ENCODE results near the gene NPM1.
"Not testable (repeated sequence)": the region's sequence is repeated elsewhere in the genome, so short reads cannot be mapped to it uniquely, and the experiment has no call there.

NPM1 gene

DNA sequence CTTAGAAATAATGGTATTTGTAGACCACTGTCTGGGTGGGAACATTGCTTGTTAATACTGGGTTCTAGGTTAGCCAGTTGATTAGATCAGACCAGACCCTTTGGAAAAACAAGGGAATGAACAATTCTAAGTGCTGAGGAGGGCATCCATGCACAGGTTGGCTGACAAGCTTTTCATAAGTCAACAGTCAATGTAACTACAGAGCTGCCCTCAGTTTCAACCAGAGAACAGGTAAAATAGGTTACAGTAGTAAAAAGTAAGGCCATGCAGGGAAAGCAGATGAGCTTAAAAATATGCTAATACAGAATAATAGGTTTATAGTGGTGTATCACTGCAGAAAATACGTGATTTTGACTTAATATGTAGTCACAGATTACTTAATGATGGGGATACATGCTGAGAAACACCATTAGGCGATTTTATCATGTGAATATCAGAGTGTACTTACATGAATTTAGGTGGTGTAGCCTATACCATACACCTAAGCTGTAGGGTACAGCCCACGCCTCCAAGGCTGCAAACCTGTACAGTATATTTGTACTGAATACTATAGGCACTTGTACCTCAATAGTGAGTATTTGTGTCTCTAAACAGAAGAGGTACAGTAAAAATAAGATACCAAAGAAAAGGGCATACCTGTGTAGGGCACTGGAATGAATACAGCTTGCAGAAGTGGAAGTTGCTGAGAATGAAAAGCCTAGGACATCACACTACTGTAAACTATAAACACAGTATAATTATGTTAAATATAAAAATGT, 25.7 kb downstream of the NPM1 start:
- no peak for DNase-seq (ENCODE audit: extremely low spot score)
- TF ChIP-seq SP1 (IDR thresholded peaks at IDR 0.05) (no peak), TARDBP (IDR thresholded peaks at IDR 0.05) (no peak), LEF1 (IDR thresholded peaks at IDR 0.05; ENCODE audit: borderline replicate concordance) (no peak), HDGF (IDR thresholded peaks at IDR 0.05; ENCODE audit: borderline replicate concordance) (no peak), ARNT (IDR thresholded peaks at IDR 0.05) (no peak)
- ChIA-PET CTCF (interaction anchor here (0.6 to 1.3 kb wide), 2 partner anchors 48 to 206 kb away, joined by 4 to 8 read pairs; no protein-coding TSS in a partner anchor), POLR2A (interaction anchor here (1.2 kb wide), 1 partner anchor 25 kb away, joined by 4 read pairs; no protein-coding TSS in a partner anchor)

DNA sequence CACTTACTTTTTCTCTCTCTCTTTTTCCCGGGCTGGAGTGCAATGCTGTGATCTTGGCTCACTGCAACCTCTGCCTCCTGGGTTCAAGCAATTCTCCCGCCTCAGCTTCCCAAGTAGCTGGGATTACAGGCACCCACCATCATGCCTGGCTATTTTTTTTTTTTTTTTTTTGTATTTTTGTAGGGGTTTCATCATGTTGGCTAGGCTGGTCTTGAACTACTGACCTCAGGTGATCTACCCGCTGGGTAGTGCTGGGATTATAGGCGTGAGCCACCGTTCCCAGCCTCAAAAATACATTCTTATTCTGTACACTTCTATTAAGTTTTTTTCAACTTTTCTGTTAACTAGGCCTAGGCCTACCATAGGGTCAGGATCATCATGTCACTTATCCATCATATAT, 26.3 kb downstream of the NPM1 start:
- not testable (repeated sequence) for DNase-seq (ENCODE audit: extremely low spot score)
- ChIA-PET CTCF (interaction anchor here (0.6 kb wide), 1 partner anchor 205 kb away, joined by 8 read pairs; no protein-coding TSS in a partner anchor), POLR2A (interaction anchor here (1.2 kb wide), 1 partner anchor 26 kb away, joined by 4 read pairs; no protein-coding TSS in a partner anchor)

DNA sequence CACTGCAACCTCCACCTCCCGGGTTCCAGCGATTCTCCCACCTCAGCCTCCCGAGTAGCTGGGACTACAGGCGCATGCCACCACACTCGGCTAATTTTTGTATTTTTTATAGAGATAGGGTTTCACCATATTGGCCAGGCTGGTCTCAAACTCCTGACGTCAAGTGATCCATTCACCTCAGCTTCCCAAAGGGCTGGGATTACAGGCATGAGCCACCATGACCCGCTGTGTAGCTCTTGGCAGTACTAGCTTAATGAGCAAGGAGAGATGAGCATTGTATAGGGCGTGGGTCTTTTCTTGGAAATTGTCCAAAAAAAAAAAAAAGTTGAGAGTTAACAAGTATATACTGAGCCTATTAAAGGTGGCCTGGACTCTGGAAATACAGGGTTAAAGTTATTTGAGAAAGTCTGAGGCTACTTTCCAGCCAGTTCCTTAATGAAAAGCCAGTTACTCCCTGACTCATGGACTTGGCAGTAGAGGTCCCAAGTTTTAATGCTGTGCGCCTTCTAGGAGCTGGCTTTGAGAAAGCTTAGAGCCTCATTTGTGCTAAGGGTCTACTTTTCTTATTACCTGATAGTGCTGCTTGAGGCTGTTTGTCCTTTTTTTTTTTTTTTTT, 27.6 kb downstream of the NPM1 start:
- TF ChIP-seq NFRKB (IDR thresholded peaks at IDR 0.05) (no peak), SP1 (IDR thresholded peaks at IDR 0.05) (no peak), FOXA1 (IDR thresholded peaks at IDR 0.05) (no peak), ELF4 (IDR thresholded peaks at IDR 0.05) (no peak), TARDBP (IDR thresholded peaks at IDR 0.05) (no peak), FOXK2 (IDR thresholded peaks at IDR 0.05) (no peak), SUZ12 (IDR thresholded peaks at IDR 0.05) (no peak), L3MBTL2 (conservative IDR thresholded peaks at IDR 0.05) (no peak), HDGF (IDR thresholded peaks at IDR 0.05; ENCODE audit: borderline replicate concordance) (no peak), ARNT (IDR thresholded peaks at IDR 0.05) (no peak), BHLHE40 (IDR thresholded peaks at IDR 0.05; ENCODE audit: borderline replicate concordance) (no peak), LEF1 (IDR thresholded peaks at IDR 0.05; ENCODE audit: borderline replicate concordance) (no peak), FOXM1 (IDR thresholded peaks at IDR 0.05; ENCODE audit: borderline replicate concordance) (no peak), ZNF384 (IDR thresholded peaks at IDR 0.05) (no peak), CTBP1 (IDR thresholded peaks at IDR 0.05; ENCODE audit: borderline replicate concordance) (no peak)
- TF ChIP-seq, protein P1, sequence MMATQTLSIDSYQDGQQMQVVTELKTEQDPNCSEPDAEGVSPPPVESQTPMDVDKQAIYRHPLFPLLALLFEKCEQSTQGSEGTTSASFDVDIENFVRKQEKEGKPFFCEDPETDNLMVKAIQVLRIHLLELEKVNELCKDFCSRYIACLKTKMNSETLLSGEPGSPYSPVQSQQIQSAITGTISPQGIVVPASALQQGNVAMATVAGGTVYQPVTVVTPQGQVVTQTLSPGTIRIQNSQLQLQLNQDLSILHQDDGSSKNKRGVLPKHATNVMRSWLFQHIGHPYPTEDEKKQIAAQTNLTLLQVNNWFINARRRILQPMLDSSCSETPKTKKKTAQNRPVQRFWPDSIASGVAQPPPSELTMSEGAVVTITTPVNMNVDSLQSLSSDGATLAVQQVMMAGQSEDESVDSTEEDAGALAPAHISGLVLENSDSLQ (IDR thresholded peaks at IDR 0.05) = no peak
- no peak for DNase-seq (ENCODE audit: extremely low spot score)
- ChIA-PET POLR2A (no interaction called here), CTCF (interaction anchor here (0.7 to 0.9 kb wide), 2 partner anchors 73 to 113 kb away, joined by 4 to 5 read pairs; no protein-coding TSS in a partner anchor)

DNA sequence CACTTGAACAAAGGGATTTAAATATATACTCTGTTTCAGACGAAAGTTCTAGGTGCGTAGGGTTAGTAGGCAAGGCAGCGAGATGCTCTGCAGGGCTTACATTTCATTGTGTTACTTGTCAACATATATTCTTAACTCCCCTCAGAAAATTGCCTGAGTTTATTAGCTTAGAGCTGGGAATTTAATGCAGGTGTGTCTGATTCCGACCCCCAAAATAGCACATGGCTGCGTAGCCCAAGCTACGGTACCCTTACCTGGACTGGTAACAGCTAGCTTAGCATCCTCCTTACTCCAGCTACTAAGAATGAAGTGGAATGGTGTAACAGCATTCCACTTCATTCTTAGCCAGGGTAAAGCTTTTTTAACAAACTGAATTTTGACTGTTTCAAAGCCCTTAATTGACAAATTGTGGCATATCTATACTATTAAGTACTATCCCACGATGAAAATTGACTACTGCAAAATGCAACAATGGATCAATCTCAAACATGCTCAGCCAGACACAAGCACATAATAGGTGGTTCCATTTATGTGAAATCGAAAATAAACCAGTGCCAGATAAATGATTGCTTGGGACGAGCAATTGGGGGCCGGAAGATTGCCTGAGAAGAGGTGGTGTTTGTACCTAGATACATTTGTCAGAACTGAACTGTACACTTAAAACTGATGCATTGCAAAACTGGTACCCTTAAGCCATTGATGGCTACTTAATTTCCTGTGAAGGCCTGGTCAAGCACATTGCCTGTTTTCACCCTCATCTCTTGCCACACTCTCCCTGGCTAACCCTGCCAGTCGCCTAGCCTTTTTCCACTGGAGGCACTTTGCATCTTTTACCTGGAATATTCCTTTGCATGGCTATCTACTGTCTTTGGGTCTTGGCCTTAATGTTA, 28.8 kb downstream of the NPM1 start:
- ChIA-PET CTCF (no interaction called here), POLR2A (no interaction called here)
- no peak for DNase-seq (ENCODE audit: extremely low spot score)
- TF ChIP-seq CTBP1 (IDR thresholded peaks at IDR 0.05; ENCODE audit: borderline replicate concordance) (no peak), HDGF (IDR thresholded peaks at IDR 0.05; ENCODE audit: borderline replicate concordance) (no peak), FOXA1 (IDR thresholded peaks at IDR 0.05) (no peak)

DNA sequence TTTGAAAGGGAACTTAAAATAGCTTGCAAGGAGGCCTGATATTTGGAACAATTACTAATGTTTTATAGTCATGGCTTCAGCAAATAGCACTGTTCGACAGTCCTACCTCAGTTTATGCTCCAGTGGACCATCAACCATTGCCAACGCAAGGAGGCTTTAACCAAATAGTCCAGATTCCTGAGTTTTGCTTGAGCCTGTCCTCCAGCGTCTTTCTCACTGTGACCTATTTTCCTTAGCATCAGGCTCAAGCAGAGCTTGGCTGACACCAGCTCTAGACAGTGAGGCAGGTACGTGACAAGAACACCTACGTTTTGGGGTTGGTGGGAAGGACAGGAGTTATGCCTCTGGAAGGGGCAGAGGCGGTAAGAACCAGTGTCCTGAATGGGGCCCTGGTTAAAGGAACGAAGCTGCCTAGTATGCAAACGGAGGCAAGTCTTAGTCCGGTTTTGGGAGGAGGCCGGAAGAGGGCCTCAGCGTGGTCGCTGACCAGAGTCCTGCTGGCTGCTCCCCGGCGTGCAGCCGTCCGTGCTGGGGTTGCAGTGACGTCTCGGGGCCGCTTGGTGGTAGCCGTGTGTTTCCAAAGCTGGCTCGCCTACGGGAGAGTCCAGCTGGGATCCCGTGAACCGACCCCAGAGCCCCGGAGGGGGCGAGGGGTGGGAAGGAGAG, 30.8 kb downstream of the NPM1 start:
- DNase-seq (ENCODE audit: extremely low spot score) = peak; percentile 91
- POLR2A ChIA-PET = interaction anchor here (0.8 to 2.1 kb wide), 4 partner anchors 30 to 589 kb away, joined by 3 to 6 read pairs (median 4); no protein-coding TSS in a partner anchor
- TF ChIP-seq HDGF (IDR thresholded peaks at IDR 0.05; ENCODE audit: borderline replicate concordance) (no peak), SP1 (IDR thresholded peaks at IDR 0.05) (no peak), TARDBP (IDR thresholded peaks at IDR 0.05) (no peak), FOXK2 (IDR thresholded peaks at IDR 0.05) (no peak), NFRKB (IDR thresholded peaks at IDR 0.05) (no peak), FOXM1 (IDR thresholded peaks at IDR 0.05; ENCODE audit: borderline replicate concordance) (no peak), CTBP1 (IDR thresholded peaks at IDR 0.05; ENCODE audit: borderline replicate concordance) (no peak), L3MBTL2 (conservative IDR thresholded peaks at IDR 0.05) (no peak), BHLHE40 (IDR thresholded peaks at IDR 0.05; ENCODE audit: borderline replicate concordance) (no peak), ARNT (IDR thresholded peaks at IDR 0.05) (no peak)
- CTCF ChIA-PET = interaction anchor here (0.5 to 2.3 kb wide), 22 partner anchors 9 to 640 kb away, joined by 3 to 9 read pairs (median 4); no protein-coding TSS in a partner anchor

DNA sequence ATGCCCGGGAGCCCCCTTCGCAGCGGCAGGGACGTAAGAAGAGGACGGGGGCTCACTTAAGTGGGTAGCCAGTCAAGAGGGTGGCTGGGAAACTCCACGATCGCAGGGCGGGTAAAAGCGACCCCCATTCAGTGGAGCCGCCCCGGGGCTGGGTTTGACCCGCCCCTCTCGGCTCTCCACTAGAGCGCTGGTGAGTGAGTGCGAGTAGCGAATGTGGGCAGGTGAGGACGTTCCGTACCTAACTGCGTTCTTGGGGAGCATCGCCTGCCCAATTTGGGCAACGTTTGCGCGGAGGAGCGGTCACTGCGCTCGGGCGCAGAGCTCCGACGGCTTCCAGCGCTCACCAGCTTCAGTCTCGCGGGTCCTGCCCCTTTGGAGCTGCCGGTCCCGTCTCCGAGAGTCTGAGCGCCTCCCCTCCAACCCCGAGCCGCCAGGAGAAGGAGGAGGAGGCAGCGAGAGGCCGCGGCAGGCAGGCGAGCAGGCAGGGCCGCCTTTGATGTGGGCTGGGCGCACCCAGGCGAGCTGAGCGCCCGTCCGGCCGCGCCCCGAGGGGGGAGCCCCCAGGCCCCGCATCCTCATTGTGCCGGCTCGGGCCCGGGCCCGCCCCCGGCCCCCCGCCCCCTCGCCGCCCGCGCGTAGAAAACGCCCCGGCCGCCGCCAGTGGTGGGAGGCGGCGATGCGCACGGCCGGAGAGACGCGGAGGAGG, 31.5 kb downstream of the NPM1 start, which contains the start of gene FGF18:
FGF18 (plus strand) TSS at position 666 of the 706 bp plus-strand sequence. CDS start 553 bp downstream, outside the sequence.
- ChIA-PET POLR2A (interaction anchor here (0.8 to 2.1 kb wide), 3 partner anchors 31 to 489 kb away, joined by 3 to 6 read pairs (median 4); no protein-coding TSS in a partner anchor), CTCF (interaction anchor here (0.7 to 2.3 kb wide), 21 partner anchors 9 to 640 kb away, joined by 3 to 9 read pairs (median 4); no protein-coding TSS in a partner anchor)
- peak; percentile 72 for DNase-seq (ENCODE audit: extremely low spot score)
- TF ChIP-seq L3MBTL2 (conservative IDR thresholded peaks at IDR 0.05) (no peak), ARNT (IDR thresholded peaks at IDR 0.05) (no peak), ZNF384 (IDR thresholded peaks at IDR 0.05) (no peak), LEF1 (IDR thresholded peaks at IDR 0.05; ENCODE audit: borderline replicate concordance) (no peak), FOXM1 (IDR thresholded peaks at IDR 0.05; ENCODE audit: borderline replicate concordance) (no peak), CTBP1 (IDR thresholded peaks at IDR 0.05; ENCODE audit: borderline replicate concordance) (no peak), FOXK2 (IDR thresholded peaks at IDR 0.05) (no peak), NFRKB (IDR thresholded peaks at IDR 0.05) (no peak), HDGF (IDR thresholded peaks at IDR 0.05; ENCODE audit: borderline replicate concordance) (no peak), SUZ12 (IDR thresholded peaks at IDR 0.05) (no peak), SP1 (IDR thresholded peaks at IDR 0.05) (no peak), FOXA1 (IDR thresholded peaks at IDR 0.05) (no peak), BHLHE40 (IDR thresholded peaks at IDR 0.05; ENCODE audit: borderline replicate concordance) (no peak), ELF4 (IDR thresholded peaks at IDR 0.05) (no peak)
- TF ChIP-seq, protein P1 (IDR thresholded peaks at IDR 0.05) = no peak
